Measurements from ENCODE around the gene RAPGEF6. TPM values are rescaled to one million over a fixed set of nuclear protein-coding genes. Genes with fewer than 3 reads are reported as not detected.

Gene RAPGEF6
- total RNA-seq, 2 donors from 2014 or later, result 15.5 to 43.0 TPM

DNA sequence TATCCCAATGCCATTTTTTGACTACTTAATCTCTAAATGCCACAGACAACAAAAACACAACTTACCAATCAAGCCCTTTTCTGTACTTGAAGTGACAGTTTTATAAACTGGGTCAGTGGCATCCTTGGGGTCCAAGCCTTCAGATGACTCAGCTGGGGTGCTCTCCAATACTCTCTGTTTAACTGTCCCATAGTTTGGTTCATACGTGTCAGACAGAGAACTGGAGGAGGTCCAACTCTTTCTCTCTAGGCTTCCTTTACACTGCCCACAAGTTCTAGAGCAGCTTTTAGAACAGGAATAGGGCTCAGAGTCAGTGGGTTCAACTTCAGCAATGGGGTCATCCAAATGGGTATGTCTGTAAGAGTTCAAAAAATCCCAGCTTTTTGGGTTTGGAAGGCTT, 204.2 kb downstream of the RAPGEF6 start:
- no peak overlapping the region for H3K27ac ChIP-seq
- no peak for DNase-seq (ENCODE audit: low spot score)
- no peaks in the 10 kb centered on the region for H3K4me1 ChIP-seq (replicated peaks)
- no peak overlapping the region for H3K4me3 ChIP-seq
- 55% methylated on average over 1 of the region's 1 CpG for WGBS
- intact Hi-C loops (cut with DNase I), result no loop called here
- H3K9me3 ChIP-seq, result no peaks in the 10 kb centered on the region
- no peaks in the 10 kb centered on the region for H3K27me3 ChIP-seq (replicated peaks; ENCODE audit: insufficient read depth)
- no peak for TF ChIP-seq POLR2A (IDR thresholded peaks at IDR 0.05)
- no peaks in the 10 kb centered on the region for H3K36me3 ChIP-seq

DNA sequence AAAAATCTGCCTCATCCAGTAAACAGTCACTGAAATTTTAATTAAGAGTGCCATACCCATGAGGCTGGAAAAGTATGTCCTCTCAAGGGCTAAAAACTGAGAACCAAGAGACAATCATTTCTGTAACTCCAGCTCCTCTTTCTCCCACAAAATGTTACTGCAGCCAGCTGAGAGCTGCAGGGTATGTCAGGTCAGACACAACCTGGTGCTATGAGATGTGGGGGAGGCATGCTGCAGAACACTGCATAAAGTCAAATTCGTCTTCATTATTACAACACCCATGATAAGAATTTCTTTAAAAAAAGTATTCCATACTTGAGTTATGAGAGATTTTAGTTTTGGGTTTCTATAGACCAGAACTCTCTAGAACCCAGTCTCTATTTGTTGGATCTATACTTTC, 209.0 kb downstream of the RAPGEF6 start:
- Histone ChIP-seq H3K27me3 (replicated peaks; ENCODE audit: insufficient read depth) (no peaks in the 10 kb centered on the region), H3K4me1 (replicated peaks) (no peaks in the 10 kb centered on the region), H3K36me3 (no peaks in the 10 kb centered on the region), H3K27ac (no peak overlapping the region), H3K9me3 (no peaks in the 10 kb centered on the region), H3K4me3 (no peak overlapping the region)
- DNase-seq (ENCODE audit: low spot score), result no peak
- 83% methylated on average over 1 of the region's 1 CpG for WGBS
- intact Hi-C loops (cut with DNase I), result loop anchor here (10.0 kb wide), 1 partner anchor 579 kb away; no protein-coding TSS in a partner anchor
- TF ChIP-seq, protein P1, sequence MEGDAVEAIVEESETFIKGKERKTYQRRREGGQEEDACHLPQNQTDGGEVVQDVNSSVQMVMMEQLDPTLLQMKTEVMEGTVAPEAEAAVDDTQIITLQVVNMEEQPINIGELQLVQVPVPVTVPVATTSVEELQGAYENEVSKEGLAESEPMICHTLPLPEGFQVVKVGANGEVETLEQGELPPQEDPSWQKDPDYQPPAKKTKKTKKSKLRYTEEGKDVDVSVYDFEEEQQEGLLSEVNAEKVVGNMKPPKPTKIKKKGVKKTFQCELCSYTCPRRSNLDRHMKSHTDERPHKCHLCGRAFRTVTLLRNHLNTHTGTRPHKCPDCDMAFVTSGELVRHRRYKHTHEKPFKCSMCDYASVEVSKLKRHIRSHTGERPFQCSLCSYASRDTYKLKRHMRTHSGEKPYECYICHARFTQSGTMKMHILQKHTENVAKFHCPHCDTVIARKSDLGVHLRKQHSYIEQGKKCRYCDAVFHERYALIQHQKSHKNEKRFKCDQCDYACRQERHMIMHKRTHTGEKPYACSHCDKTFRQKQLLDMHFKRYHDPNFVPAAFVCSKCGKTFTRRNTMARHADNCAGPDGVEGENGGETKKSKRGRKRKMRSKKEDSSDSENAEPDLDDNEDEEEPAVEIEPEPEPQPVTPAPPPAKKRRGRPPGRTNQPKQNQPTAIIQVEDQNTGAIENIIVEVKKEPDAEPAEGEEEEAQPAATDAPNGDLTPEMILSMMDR (IDR thresholded peaks at IDR 0.05), result no peak
- TF ChIP-seq POLR2A (IDR thresholded peaks at IDR 0.05) (no peak), POLR2AphosphoS5 (IDR thresholded peaks at IDR 0.05) (no peak)

DNA sequence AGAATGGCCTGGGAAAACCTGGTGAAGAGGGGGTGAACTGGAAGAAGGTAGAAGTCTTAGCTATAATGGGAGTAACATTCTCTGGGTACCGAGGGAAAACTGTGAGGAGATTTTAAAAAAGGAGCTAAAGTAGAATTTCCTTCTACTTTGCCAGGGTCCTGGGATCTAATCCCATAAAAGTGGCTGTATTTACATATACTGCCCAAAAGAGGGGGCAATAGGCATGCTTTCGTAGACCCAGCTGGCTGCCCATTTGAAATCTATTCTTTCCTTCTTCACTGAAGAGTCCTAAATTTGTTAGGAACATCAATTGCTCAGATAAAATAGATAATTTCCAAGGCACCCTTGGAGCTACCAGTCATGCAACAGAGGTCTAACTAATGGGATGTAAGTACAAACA, 212.0 kb downstream of the RAPGEF6 start:
- Histone ChIP-seq H3K27ac (no peak overlapping the region), H3K4me1 (replicated peaks) (no peaks in the 10 kb centered on the region), H3K27me3 (replicated peaks; ENCODE audit: insufficient read depth) (no peaks in the 10 kb centered on the region), H3K9me3 (no peaks in the 10 kb centered on the region), H3K4me3 (no peak overlapping the region), H3K36me3 (no peaks in the 10 kb centered on the region)
- no peak for TF ChIP-seq POLR2A (IDR thresholded peaks at IDR 0.05)
- TF ChIP-seq, protein P1 (IDR thresholded peaks at IDR 0.05), result peak in 2 of 4 experiments; percentile 12 to 34
- WGBS, result 90% methylated on average over 2 of the region's 2 CpGs
- no peak for DNase-seq (ENCODE audit: low spot score)
- intact Hi-C loops (cut with DNase I), result loop anchor here (10.0 kb wide), 1 partner anchor 582 kb away; no protein-coding TSS in a partner anchor

- no peak overlapping the region for H3K27ac ChIP-seq
- H3K9me3 ChIP-seq, result no peaks in the 10 kb centered on the region
- no peaks in the 10 kb centered on the region for H3K27me3 ChIP-seq (replicated peaks; ENCODE audit: insufficient read depth)
- no peak overlapping the region for H3K4me3 ChIP-seq
- TF ChIP-seq POLR2AphosphoS5 (IDR thresholded peaks at IDR 0.05) (no peak), POLR2A (IDR thresholded peaks at IDR 0.05) (no peak)
- TF ChIP-seq, protein P1 (IDR thresholded peaks at IDR 0.05), result no peak
- no peak for DNase-seq (ENCODE audit: low spot score)
- no peaks in the 10 kb centered on the region for H3K4me1 ChIP-seq (replicated peaks)
- WGBS, result 81% methylated on average over 4 of the region's 4 CpGs
- intact Hi-C loops (cut with DNase I), result loop anchor here (10.0 kb wide), 2 partner anchors 255 to 585 kb away; partner anchors contain the start of gene HINT1
- no peaks in the 10 kb centered on the region for H3K36me3 ChIP-seq
These were observed 215.2 kb downstream of the RAPGEF6 start for GRCh38 chr5:131419877-131420276.

- no peak for TF ChIP-seq POLR2AphosphoS5 (IDR thresholded peaks at IDR 0.05)
- TF ChIP-seq POLR2A (IDR thresholded peaks at IDR 0.05), result no peak
- TF ChIP-seq, protein P1 (IDR thresholded peaks at IDR 0.05), result no peak
- no peaks in the 10 kb centered on the region for H3K9me3 ChIP-seq
- no peak for DNase-seq (ENCODE audit: low spot score)
- no peak overlapping the region for H3K27ac ChIP-seq
- intact Hi-C loops (cut with DNase I), result loop anchor here (10.0 kb wide), 1 partner anchor 254 kb away; the partner anchor contains the start of gene HINT1
- H3K4me3 ChIP-seq, result no peak overlapping the region
- no peaks in the 10 kb centered on the region for H3K4me1 ChIP-seq (replicated peaks)
- no peaks in the 10 kb centered on the region for H3K27me3 ChIP-seq (replicated peaks; ENCODE audit: insufficient read depth)
- H3K36me3 ChIP-seq, result no peaks in the 10 kb centered on the region
- 93% methylated on average over 7 of the region's 7 CpGs for WGBS
These were observed 216.2 kb downstream of the RAPGEF6 start for GRCh38 chr5:131418846-131419245.
